H1 (cell line): Measurements from ENCODE around the gene PCDHGA2. TPM values are rescaled to one million over a fixed set of nuclear protein-coding genes. Genes with fewer than 3 reads are reported as not detected.

ENCODE experiments used
- BCL11A ChIP-seq, 2 experiments: IDR thresholded peaks; one replicate each; pipeline ENCODE4 v1.6.1; 2011; ENCODE audit warnings: low read depth in 2 of 2, low read length in 2 of 2, mild to moderate bottlenecking in 2 of 2
- CTCF ChIP-seq, 3 experiments: IDR thresholded peaks; 1 replicate in 2 of 3; 2 replicates in 1 of 3; pipeline versions ENCODE4 v1.5.1 to v1.6.1; 2011; ENCODE audit warnings: low read length in 3 of 3, mild to moderate bottlenecking in 3 of 3, inconsistent platforms in 2 of 3, low read depth in 1 of 3, moderate library complexity in 1 of 3; ENCODE audit not compliant: insufficient read depth in 1 of 3; ENCODE audit errors: control extremely low read depth in 1 of 3
- GTF2F1 ChIP-seq: IDR thresholded peaks from 2 replicates; pipeline ENCODE4 v1.6.1; 2012; ENCODE audit warnings: low read depth, low read length, improper control_type of control experiment, borderline replicate concordance
- KDM4A ChIP-seq: IDR thresholded peaks from one replicate; pipeline ENCODE4 v1.7.1; 2012; ENCODE audit warnings: low read depth, mild to moderate bottlenecking, moderate library complexity, low read length, inconsistent platforms; ENCODE audit not compliant: severe bottlenecking
- PHF8 ChIP-seq: fragments of 200-600 bp; sonication (generic); conservative IDR thresholded peaks from 2 replicates; pipeline ENCODE4 v1.7.1; 2012; ENCODE audit warnings: low read depth, mild to moderate bottlenecking, inconsistent platforms, low read length, moderate library complexity
- POLR2A ChIP-seq, 2 experiments: IDR thresholded peaks; 1 replicate in 1 of 2; 2 replicates in 1 of 2; pipeline ENCODE4 v1.6.1; 2011; ENCODE audit warnings: low read depth in 2 of 2, low read length in 2 of 2, mild to moderate bottlenecking in 2 of 2; ENCODE audit errors: control extremely low read depth in 1 of 2
- TAF1 ChIP-seq: IDR thresholded peaks from 2 replicates; pipeline ENCODE4 v1.6.1; 2011; ENCODE audit warnings: mild to moderate bottlenecking, low read depth, low read length
- polyA plus RNA-seq, 7 experiments: library from polyadenylated mRNA; depleted of rRNA in 3 of 7; stranded (reverse) in 5 of 7; unstranded in 2 of 7; fragments of >200 nt in 5 of 7; fragments of 200-250 nt in 2 of 7; gene quantifications; 1 replicate in 5 of 7; 2 replicates in 1 of 7; 4 replicates in 1 of 7; pipeline versions ENCODE4 v1.2.1 to v1.2.3, GENCODE V29; 2011 to 2013; ENCODE audit warnings: missing spikeins in 2 of 7, mixed read lengths in 2 of 7
- total RNA-seq: library from RNA; stranded (reverse); fragmentation: NEBNext Ultra II Directional; extraction: Animal tissue kit (Norgen Biotek cat#: 25700); gene quantifications from 2 replicates; pipeline ENCODE4 v1.2.1, GENCODE V29; 2021

PCDHGA2 gene
- total and polyA plus RNA-seq, 2 of the 8 experiments (the other 6 are each of a cell fraction or from before 2014, with no cell fraction given): 0.32 to 0.39 TPM

GRCh38 chr5:141349917-141350619, 11.5 kb downstream of the PCDHGA2 start, which contains the start of gene PCDHGB1 (continued):
- TF ChIP-seq KDM4A (peak; percentile 29), GTF2F1 (peak; percentile 44; the same call in 1 of the 2 replicates), CTCF (IDR thresholded peaks at IDR 0.05; ENCODE audit: control extremely low read depth in 1 of 3, insufficient read depth in 1 of 3, low read depth in 1 of 3, low read length in 3 of 3) (peak; percentile 69 to 86 (median 75)), BCL11A (IDR thresholded peaks at IDR 0.05; ENCODE audit: low read depth in 2 of 2, low read length in 2 of 2) (no peak), POLR2A (IDR thresholded peaks at IDR 0.05; ENCODE audit: control extremely low read depth in 1 of 2, low read depth in 2 of 2, low read length in 2 of 2) (peak in 1 of 2 experiments; percentile 65; a peak in 1 of 3 replicates), TAF1 (peak; percentile 63; the same call in 1 of the 2 replicates), PHF8 (0 out of 2 replicates have a peak, but pooled peaks have one; percentile 30)
